Astrocyte of the cerebellum (primary cell): ENCODE data around the gene SYT9.

Experiments
- DNase-seq: peaks from one replicate; pipeline ENCODE4 v3.0.0-alpha.2; 2011; ENCODE audit warnings: low read depth
- H3K4me3 ChIP-seq: 2 replicates; pipeline ENCODE4 v1.5.1; 2011; ENCODE audit warnings: mild to moderate bottlenecking, low read depth, low read length, moderate library complexity
- in situ Hi-C: cut with HindIII; loops from 2 replicates; pipeline ENCODE4 v1.10.0; 2017; ENCODE audit warnings: low sequenced_read_pairs
- TF ChIP-seq, protein P1 (sequence below): IDR thresholded peaks from 2 replicates; pipeline ENCODE4 v1.5.1; 2012; ENCODE audit warnings: low read length, low read depth, moderate library complexity, mild to moderate bottlenecking; ENCODE audit errors: missing control alignments

Gene SYT9

DNA sequence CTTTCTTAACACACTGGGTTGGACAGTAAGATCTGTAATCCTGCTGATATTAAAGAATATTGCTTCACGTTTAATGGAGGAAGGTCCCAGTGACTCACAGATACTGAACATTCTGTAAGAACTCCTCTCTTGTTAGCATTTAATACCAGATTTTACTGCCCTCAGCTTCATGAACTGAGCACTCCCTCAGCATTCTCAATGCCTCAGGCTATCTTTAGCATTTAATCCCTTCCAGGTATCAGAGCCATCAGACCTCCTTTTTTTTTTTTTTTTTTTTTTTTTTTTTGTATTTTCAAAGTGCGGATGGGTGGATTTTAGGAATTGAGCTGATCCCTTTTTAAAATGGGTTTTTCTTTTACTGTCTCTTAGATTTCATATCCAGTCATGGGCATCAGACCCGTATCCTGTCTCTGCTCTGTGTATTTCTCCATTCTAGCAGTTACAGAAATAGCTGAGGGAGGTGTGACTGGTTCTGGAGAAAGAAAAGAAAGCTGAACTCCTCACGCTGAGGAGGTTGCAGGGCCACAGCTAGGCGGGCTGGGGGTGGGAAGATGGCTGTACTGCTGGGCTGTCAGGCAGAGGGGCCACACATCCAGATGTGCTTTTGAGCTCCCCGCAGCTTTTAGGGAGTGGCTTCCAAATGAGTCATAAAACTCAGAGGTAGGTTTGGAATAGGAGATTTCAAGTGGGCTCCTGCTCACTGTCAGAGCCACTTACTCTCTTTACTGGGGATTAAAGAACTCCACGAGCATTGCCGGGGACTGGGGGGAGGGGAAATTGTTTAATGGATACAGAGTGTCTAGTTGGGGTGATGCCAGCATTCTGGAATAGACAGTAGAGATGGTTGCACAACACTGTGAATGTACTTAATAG lies 97.0 kb downstream of the SYT9 start:
- in situ Hi-C loops = no loop called here
- no peak for DNase-seq
- TF ChIP-seq, protein P1, sequence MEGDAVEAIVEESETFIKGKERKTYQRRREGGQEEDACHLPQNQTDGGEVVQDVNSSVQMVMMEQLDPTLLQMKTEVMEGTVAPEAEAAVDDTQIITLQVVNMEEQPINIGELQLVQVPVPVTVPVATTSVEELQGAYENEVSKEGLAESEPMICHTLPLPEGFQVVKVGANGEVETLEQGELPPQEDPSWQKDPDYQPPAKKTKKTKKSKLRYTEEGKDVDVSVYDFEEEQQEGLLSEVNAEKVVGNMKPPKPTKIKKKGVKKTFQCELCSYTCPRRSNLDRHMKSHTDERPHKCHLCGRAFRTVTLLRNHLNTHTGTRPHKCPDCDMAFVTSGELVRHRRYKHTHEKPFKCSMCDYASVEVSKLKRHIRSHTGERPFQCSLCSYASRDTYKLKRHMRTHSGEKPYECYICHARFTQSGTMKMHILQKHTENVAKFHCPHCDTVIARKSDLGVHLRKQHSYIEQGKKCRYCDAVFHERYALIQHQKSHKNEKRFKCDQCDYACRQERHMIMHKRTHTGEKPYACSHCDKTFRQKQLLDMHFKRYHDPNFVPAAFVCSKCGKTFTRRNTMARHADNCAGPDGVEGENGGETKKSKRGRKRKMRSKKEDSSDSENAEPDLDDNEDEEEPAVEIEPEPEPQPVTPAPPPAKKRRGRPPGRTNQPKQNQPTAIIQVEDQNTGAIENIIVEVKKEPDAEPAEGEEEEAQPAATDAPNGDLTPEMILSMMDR = no peak

GRCh38 chr11:7351228-7351627 lies 99.5 kb downstream of the SYT9 start:
- in situ Hi-C loops = no loop called here
- no peak overlapping the region for H3K4me3 ChIP-seq
- TF ChIP-seq, protein P1 = no peak
- no peak for DNase-seq

More for the DNA sequence above, 97.0 kb downstream of the SYT9 start:
- no peak overlapping the region for H3K4me3 ChIP-seq

- no peak for DNase-seq
- no peak overlapping the region for H3K4me3 ChIP-seq
- in situ Hi-C loops = no loop called here
- TF ChIP-seq, protein P1 = peak; percentile 35
Measured at GRCh38 chr11:7353100-7353499, 101.4 kb downstream of the SYT9 start.

GRCh38 chr11:7364660-7365059 lies 113.0 kb downstream of the SYT9 start:
- no peak for DNase-seq
- H3K4me3 ChIP-seq = no peak overlapping the region
- in situ Hi-C loops = no loop called here
- TF ChIP-seq, protein P1 = no peak

DNA sequence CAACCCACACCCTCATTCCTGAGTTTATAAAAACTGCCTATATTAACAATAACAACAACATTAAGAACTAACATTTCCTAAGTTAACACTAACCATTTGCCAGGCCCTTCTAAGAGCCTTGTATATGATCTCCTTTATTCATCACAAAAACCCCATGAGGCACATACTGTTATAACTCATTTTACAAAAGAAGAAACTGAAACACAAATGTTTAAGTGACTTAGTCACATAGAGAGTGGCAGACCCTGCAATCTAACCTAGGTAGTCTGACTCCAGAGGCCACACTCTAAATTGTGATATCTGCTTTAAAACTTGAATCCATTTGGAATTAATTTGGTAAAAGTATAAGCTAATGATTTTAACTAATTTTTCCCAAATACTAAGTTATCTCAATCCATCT lies 116.1 kb downstream of the SYT9 start:
- DNase-seq = no peak
- H3K4me3 ChIP-seq = no peak overlapping the region
- TF ChIP-seq, protein P1 = no peak
- in situ Hi-C loops = no loop called here

DNA sequence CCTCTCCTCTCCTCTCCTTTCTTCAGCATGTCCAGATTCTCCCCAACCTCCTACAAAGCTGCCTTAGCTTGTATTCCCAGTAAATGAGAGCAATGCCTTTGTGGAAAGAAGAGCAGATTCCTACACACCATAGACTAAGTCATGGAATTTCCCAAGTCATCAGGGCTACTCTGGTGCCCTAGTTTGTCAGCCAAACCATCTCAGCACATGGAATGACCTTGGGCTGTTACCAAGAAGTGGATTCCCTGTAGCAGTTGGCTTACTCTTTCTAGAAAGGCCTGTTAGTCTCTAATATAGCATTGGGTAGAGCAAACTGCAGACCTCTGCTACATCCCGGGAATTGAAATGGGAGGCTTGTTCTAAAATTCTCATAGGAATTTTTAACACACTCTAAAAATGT lies 124.7 kb downstream of the SYT9 start:
- no peak overlapping the region for H3K4me3 ChIP-seq
- in situ Hi-C loops = no loop called here
- no peak for DNase-seq
- TF ChIP-seq, protein P1 = no peak
